Globus pallidus (tissue), 1 donor: Measurements from ENCODE around the gene PLEKHA4.
A peak's percentile ranks its signal among the peaks of the same experiment; 100 is the strongest.
"Not testable (repeated sequence)": the region's sequence is repeated elsewhere in the genome, so short reads cannot be mapped to it uniquely, and the experiment has no call there.

ENCODE experiments used
- DNase-seq: peaks from one replicate; pipeline ENCODE4 v3.0.0-alpha.2; 2015; ENCODE audit warnings: low spot score

Gene PLEKHA4

GRCh38 chr19:48866692-48867091 is 1.7 kb downstream of the PLEKHA4 start:
- no peak for DNase-seq

DNA sequence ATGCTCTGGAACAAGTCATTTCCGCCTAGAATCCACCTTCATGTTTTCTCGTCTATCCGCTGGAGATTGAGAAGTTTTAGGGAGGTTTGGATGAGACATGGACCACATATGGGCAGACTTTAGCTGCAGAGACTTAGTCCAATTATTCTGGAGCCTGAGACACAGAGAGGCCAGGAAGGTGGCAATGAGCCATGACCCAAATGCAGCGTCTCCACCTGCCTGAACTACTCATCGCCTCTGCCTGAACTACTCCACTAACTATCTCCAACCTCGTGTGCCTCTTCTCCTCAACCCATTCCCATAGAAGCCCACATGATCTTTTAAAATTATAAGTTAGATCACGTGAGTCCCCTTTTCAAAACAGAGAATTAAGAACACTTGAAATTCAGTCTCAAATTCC is 5.6 kb downstream of the PLEKHA4 start:
- DNase-seq = no peak

DNA sequence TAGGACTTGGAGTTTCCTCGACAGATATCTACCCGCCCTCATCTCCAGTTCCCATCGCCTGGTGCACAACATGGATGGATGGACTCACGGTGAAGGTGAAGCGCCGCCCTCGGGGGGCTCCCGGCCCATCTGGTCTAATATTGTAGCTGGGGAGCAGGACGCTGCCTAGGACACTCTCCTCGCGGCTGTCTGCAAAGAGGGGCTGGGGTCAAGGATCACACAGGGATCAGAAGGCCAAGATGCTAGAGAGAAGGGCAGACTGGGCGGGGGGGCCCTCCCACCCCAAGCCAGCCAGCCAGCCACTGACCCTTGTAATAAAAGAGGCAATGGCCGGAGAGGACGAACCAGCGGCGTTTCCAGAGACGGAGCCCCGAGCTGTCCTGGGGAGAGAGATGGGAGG is 7.1 kb downstream of the PLEKHA4 start:
- DNase-seq = no peak

DNA sequence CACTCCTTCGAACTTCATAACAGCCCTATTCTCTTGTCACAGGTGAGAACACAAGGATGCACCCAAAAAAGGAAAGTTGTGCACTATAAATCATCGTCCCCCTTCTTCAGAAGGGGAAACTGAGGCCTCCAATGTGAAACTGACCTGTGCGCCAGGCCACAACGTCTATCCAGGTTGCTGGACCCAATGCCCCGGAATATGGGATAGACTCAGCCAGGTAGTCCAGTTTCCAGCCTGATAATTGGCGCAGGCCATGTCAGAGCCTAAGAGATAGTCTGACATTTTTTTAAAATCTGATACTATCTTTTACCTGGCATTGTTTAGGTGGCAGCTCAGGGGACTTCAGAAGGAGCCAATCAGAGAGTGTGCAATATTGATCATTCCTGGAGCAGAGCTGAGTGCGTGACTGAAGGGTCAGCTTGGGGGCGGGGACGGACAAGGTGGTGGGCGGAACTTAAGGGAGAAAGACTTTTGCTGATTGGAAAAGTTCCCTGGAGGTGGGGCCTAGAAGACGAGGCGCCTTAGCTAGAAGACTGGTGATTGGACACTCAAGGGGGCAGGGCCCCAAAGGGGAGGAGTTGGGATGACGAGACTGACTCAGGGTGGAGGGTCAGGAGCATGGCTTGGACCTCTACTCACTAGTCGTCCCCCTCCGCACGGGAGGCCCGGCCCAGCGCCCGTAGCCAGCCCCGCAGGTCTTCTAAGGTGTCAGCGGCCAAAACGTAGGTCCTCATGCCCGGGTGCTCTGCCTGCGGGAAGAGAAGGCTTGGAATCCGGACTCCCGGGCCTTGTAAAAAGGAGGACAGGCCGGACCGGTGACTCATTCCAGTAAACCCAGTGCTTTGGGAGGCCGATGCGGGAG is 8.5 kb downstream of the PLEKHA4 start:
- DNase-seq = peak; percentile 24

GRCh38 chr19:48858984-48859710 is 9.3 kb downstream of the PLEKHA4 start:
- no peak for DNase-seq

DNA sequence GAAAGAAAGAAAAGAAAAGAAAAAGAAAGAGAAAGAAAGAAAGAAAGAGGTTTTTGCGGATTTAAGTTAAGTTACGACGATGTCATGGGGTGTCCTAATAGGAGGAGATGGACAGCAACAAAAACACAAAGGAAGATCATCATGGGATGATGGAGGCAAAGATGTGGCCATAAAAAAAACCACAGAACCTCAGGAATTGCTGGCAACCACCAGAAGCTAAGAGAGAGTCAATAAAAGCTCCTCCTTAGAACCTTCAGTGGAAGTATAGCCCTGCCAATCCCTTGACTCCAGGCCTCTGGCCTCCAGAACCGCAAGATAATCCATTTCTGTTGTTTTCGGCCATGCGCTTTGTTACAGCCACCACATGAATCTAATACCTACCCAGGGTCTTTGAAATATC is 11.5 kb downstream of the PLEKHA4 start:
- DNase-seq = no peak

GRCh38 chr19:48854103-48854502 is 14.3 kb downstream of the PLEKHA4 start:
- DNase-seq = no peak

- DNase-seq = no peak
These were observed 14.9 kb downstream of the PLEKHA4 start for GRCh38 chr19:48853483-48853882.

GRCh38 chr19:48852292-48852691 is 16.1 kb downstream of the PLEKHA4 start:
- DNase-seq = no peak

- not testable (repeated sequence) for DNase-seq
These were observed 21.8 kb downstream of the PLEKHA4 start for GRCh38 chr19:48846659-48847058.

- no peak for DNase-seq
These were observed 23.0 kb downstream of the PLEKHA4 start for GRCh38 chr19:48845384-48845783.

DNA sequence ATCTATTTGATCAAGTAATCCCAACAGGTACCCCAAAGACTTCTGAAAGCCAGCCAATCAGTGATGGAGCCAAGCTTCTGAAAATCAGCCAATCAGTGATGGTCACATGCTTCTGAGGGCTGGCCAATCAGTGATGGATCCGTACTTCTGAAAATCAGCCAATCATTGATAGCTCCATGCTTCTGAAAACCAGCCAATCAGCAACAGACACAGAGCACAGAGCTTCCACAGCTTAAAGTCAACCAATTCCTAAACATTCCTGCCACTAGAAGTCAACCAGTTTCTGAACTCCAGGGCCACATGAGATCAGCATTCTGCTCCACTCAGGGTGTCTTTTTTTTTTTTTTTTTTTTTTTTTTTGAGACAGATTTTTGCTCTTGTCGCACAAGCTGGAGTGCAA is 23.9 kb downstream of the PLEKHA4 start:
- DNase-seq = no peak

GRCh38 chr19:48842789-48843162 is 25.6 kb downstream of the PLEKHA4 start:
- DNase-seq = peak; percentile 26

DNA sequence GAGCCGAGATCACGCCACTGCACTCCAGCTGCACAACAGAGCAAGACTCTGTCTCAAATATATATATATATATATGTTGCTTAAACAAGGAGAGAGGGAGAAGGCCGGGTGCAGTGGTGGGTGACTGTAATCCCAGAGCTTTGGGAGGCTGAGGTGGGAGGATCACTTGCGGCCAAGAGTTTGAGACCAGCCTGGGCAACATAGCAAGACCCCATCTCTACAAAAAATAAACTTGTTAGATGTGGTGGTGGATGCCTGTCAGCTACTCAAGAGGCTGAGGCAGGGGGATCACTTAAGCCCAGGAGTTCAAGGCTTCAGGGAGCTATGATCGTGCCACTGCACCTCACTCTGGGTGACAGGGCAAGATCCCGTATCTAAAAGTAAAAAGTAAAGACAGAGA is 26.8 kb downstream of the PLEKHA4 start:
- DNase-seq = no peak

GRCh38 chr19:48841047-48841446 is 27.4 kb downstream of the PLEKHA4 start:
- no peak for DNase-seq

- DNase-seq = no peak
These were observed 30.7 kb downstream of the PLEKHA4 start for GRCh38 chr19:48837687-48838086.

GRCh38 chr19:48837051-48837524 is 31.3 kb downstream of the PLEKHA4 start:
- DNase-seq = peak; percentile 79

DNA sequence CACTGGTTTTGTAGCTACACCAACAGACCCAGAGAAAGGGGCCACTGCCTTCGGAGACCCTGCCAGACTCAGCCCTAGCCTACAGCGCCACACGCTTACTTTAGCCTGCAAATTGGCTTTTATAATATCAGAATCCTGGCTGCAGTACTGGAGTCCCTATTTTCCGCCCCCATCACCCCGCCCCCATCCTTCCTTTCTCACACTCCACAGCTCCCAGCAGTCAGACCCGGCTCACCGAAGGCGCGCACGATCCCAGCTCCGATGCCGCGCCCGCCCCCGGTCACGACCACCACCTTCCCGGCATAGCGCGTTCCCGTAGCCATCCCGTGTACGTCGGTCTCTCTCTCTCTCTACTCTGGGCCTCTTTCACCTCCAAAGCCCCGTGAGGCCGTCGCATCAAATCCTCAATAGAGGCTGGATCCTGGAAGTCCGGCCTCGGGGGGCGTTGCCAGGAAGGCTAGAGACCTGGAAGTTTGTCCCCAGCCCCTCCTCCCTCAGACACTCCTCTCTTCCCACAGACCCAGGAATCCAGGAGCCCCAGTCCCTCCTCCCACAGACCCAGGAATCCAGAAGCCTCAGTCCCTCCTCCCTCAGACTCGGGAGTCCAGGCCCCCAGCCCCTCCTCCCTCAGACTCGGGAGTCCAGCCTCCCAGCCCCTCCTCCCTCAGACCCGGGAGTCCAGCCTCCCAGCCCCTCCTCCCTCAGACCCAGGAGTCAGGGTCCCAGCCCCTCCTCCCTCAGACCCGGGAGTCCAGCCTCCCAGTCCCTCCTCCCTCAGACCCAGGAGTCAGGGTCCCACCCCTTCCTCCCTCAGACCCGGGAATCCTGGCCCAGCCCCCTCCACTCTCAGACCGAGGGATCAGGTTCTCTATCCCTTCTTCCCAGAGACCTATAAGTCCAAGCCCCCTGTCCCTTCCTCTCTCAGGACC is 32.1 kb downstream of the PLEKHA4 start, which contains the start of gene HSD17B14:
TSS of gene HSD17B14 (minus strand) at position 403 of the 929 bp plus-strand sequence. CDS start at position 323, 80 bp downstream.
- DNase-seq = peak; percentile 55

GRCh38 chr19:48835734-48836088 is 32.7 kb downstream of the PLEKHA4 start:
- DNase-seq = peak; percentile 88

DNA sequence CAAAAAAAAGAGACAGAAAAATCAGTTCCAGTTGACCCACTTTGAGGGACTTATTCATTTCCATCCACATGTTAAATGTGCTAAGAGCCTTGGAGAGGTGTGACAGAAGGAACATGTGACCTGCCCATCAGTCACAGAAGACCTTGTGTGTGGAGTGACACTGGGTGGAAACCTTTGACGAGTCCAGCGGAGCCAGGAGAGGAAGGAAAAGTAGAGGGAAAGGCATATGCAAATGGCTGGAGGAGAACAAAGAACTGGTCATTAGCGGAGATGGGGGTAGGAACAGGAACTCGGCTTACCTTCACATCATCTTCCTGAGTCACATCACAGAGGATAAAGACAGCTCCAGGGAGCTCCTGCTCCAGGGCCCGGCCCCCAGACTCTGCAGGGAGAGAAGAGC is 34.4 kb downstream of the PLEKHA4 start:
- no peak for DNase-seq

DNA sequence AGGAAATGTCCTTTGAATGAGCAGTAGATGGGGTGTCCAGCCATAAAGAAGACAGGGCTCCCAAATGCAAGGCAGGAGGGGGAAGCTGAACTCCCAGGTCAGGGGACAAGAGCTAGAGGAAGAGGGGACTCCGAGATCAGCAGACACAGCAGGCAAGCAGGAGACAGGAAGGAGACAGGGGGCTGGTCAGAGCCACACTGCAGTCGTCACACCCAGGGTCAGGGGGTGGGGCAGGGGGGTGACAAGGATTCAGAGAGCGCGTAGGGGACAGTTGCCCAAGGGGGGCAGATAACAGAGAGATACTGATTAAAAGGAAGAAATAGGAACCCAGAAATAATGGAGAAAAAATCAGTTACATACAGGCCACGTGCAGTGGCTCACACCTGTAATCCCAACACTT is 35.4 kb downstream of the PLEKHA4 start:
- no peak for DNase-seq

GRCh38 chr19:48830965-48831364 is 37.5 kb downstream of the PLEKHA4 start:
- DNase-seq = no peak
